ENCODE data around the gene FKBP1A. TPM values are rescaled to one million over a fixed set of nuclear protein-coding genes. Genes with fewer than 3 reads are reported as not detected.

The FKBP1A gene
- total RNA-seq, 2 donors from 2014 or later, result 228 to 278 TPM

DNA sequence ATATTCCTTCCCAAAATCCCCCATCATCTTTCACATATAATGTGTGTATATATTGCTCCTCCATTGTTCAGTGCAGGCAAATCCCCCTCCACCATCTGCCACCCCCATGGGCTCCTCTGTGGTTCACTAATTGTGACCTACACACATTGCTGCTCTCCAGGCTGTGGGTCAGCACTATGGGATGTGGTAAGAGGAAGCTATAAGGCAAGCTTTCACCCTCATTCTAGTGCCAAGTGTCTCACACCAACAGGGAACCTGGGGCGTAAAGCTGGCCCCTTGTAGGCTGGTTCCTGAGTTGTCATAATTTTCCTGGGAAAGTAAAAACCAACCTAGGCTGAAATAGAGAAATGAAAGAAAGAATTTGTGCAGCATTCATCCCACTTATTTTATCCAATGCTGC, 16.8 kb downstream of the FKBP1A start:
- DNase-seq (no peak), ATAC-seq (replicated peaks in 1 of 2) (no peak)
- Mint-ChIP-seq H3K36me3 (ENCODE audit: insufficient read depth in 2 of 2) (peaks cover 8 to 33% of the 10 kb centered on the region in 2 donors), H3K4me1 (ENCODE audit: low read depth) (peaks cover 81% of the 10 kb centered on the region), H3K27me3 (ENCODE audit: low read depth) (no peaks in the 10 kb centered on the region), H3K4me3 (peak overlapping the region; percentile 68 to 71), H3K9me3 (no peaks in the 10 kb centered on the region), H3K27ac (peak overlapping the region; percentile 83)

DNA sequence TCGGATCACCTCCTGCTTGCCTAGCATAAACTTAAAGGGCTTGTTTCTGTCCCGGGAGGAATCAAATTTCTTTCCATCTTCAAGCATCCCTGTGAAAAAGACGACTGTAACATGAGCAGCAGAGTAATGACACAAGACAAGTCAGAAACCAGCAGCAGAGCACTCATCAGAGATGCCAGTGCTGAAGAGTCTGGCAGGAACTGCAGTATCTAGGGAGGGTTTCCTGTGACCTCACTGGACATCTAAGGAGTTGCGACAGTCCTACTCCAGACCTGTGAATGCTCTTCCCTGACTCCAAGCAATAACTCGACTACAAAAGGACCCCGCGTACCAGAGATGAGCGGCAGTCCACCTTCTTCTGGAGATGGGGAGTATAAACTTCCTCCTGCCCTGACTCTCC, 17.3 kb downstream of the FKBP1A start:
- ATAC-seq (replicated peaks in 1 of 2) (no peak), DNase-seq (no peak)
- Mint-ChIP-seq H3K9me3 (no peaks in the 10 kb centered on the region), H3K4me3 (peak overlapping the region; percentile 68 to 71), H3K36me3 (ENCODE audit: insufficient read depth in 2 of 2) (peaks cover 8 to 31% of the 10 kb centered on the region in 2 donors), H3K27ac (peak overlapping the region; percentile 83), H3K27me3 (ENCODE audit: low read depth) (no peaks in the 10 kb centered on the region), H3K4me1 (ENCODE audit: low read depth) (peaks cover 81% of the 10 kb centered on the region)

DNA sequence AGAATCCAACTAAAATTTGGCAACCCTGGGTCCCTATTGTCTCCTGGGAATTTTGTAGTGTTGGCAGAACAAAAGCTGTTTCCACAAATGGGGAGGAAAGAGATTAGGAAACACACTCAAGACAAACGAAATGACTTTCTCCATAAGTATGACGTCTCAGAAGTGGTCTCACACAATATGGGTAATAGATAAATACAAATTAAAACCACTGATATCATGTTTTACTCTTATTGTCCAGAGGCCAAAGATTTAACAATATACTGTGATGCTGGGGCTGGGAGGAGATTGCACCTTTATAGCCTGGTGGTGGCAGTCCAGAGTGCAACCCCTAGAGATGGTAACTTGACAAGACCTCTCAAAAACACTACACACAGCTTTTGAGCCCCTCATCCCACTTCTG, 18.6 kb downstream of the FKBP1A start:
- Mint-ChIP-seq H3K27ac (peak overlapping the region; percentile 43), H3K36me3 (ENCODE audit: insufficient read depth in 2 of 2) (peaks cover 8 to 33% of the 10 kb centered on the region in 2 donors), H3K9me3 (no peaks in the 10 kb centered on the region), H3K4me3 (no peak overlapping the region), H3K27me3 (ENCODE audit: low read depth) (no peaks in the 10 kb centered on the region), H3K4me1 (ENCODE audit: low read depth) (peaks cover 69% of the 10 kb centered on the region)
- DNase-seq, result no peak
- no peak for ATAC-seq (replicated peaks in 1 of 2)

DNA sequence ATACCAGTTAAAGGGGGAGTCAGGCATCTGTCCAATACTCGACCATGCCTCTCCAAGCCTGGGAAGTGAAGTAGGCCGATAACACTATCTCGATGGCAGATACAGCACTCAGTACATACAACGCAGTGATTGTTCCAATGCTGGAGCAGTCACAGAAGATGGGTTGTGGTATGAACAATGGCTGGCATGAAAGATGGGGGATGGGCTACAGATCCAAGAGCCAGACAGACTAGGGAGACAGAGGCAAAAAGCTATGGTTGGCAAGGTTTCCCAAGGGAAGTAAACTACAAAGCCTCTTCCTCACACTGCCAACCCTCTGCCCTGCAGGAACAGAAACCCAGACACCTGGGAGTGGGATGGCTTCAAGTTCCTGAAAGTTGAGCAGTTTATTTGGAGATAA, 19.2 kb downstream of the FKBP1A start:
- peak overlapping the region; percentile 72 for H3K27ac Mint-ChIP-seq
- no peaks in the 10 kb centered on the region for H3K27me3 Mint-ChIP-seq (ENCODE audit: low read depth)
- no peak overlapping the region for H3K4me3 Mint-ChIP-seq
- H3K4me1 Mint-ChIP-seq (ENCODE audit: low read depth), result peaks cover 69% of the 10 kb centered on the region
- peaks cover 5 to 37% of the 10 kb centered on the region in 2 donors for H3K36me3 Mint-ChIP-seq (ENCODE audit: insufficient read depth in 2 of 2)
- DNase-seq, result no peak
- no peaks in the 10 kb centered on the region for H3K9me3 Mint-ChIP-seq
- ATAC-seq (replicated peaks in 1 of 2), result no peak

DNA sequence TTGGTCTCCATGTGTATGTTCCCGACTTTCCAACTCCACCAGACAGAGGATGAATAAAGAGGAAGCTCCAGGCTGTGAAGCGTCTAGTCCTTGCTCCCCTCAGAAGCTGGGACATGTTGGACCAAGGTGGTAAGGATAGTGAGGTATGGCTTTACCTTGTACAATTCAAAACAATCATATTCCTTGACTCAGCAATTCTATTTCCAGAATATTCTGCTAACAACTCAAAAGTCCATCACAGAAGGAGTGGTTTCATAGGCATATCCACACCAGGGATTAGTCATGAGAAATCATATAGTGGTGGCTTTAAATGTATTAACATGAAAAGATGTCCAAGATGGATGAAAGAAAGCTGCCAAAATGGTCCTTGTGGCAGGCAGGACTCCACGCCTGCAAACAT, 19.8 kb downstream of the FKBP1A start:
- Mint-ChIP-seq H3K36me3 (ENCODE audit: insufficient read depth in 2 of 2) (peaks cover 5 to 41% of the 10 kb centered on the region in 2 donors), H3K9me3 (no peaks in the 10 kb centered on the region), H3K27ac (no peak overlapping the region), H3K4me3 (no peak overlapping the region), H3K27me3 (ENCODE audit: low read depth) (no peaks in the 10 kb centered on the region), H3K4me1 (ENCODE audit: low read depth) (peaks cover 68% of the 10 kb centered on the region)
- no peak for DNase-seq
- ATAC-seq (replicated peaks in 1 of 2), result no peak

DNA sequence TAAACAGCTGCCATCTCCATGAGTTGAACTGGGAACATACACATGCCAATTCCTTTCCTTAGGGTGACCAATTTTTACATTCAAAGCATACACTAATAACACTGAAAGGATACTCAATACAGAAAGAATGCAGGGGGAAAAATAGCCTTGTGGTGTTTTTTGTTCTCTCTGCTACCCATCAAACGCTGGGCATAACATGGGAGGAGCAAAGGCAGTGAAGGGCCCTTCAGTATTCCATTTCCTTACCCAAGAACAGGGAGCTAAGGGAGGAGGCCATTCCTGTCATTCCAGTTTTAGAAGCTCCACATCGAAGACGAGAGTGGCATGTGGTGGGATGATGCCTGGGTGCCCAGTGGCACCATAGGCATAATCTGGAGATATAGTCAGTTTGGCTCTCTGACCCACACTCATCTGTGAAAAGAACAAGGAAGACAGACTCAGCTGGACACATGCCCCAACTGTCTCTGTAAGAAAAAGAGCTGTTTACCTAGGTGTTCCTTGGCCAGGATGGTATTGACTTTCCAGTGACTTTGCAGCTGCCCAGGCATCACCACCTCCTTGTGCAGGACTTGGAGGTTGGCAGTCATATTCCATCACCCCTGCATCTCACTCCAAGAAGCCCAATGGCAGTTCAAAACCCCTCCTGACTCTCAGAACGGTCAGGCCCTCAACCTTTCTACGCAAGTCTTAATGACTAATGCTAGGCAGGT, 20.9 kb downstream of the FKBP1A start:
- no peaks in the 10 kb centered on the region for H3K9me3 Mint-ChIP-seq
- H3K4me3 Mint-ChIP-seq, result no peak overlapping the region
- H3K4me1 Mint-ChIP-seq (ENCODE audit: low read depth), result peaks cover 57% of the 10 kb centered on the region
- DNase-seq, result no peak
- no peaks in the 10 kb centered on the region for H3K27me3 Mint-ChIP-seq (ENCODE audit: low read depth)
- no peak for ATAC-seq (replicated peaks in 1 of 2)
- peaks cover 5 to 46% of the 10 kb centered on the region in 2 donors for H3K36me3 Mint-ChIP-seq (ENCODE audit: insufficient read depth in 2 of 2)
- H3K27ac Mint-ChIP-seq, result peak overlapping the region; percentile 88

DNA sequence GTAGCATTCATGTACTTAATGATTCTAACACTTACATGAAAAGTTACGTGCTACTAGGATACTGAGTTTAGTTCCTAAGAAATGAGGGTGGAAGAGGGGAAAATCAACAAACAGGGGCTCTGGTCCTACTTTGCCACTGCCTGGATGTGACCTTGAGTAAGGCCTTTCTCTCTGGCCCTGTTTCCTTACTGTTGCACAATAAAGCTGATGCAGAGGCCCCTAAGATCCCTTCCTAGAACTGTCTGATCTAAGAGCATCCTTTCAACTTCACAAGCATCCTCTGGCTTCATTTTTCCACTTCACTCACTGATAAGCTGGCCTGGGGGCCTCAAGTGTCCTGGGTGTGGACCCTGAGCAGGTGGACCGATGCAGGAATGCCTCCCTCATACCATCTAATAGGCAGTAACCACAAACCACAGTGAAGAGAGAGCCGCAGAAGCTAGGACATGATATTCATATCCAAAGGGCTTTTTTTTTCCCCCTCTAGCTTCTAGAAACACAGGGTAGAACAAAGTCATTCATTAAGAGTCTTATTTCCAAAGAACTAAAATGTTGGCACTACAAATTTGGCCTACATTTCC, 21.6 kb downstream of the FKBP1A start:
- ATAC-seq (replicated peaks in 1 of 2), result no peak
- H3K27me3 Mint-ChIP-seq (ENCODE audit: low read depth), result no peaks in the 10 kb centered on the region
- H3K9me3 Mint-ChIP-seq, result no peaks in the 10 kb centered on the region
- DNase-seq, result no peak
- H3K27ac Mint-ChIP-seq, result peak overlapping the region; percentile 88
- H3K36me3 Mint-ChIP-seq (ENCODE audit: insufficient read depth in 2 of 2), result peaks cover 7 to 50% of the 10 kb centered on the region in 2 donors
- H3K4me1 Mint-ChIP-seq (ENCODE audit: low read depth), result peaks cover 51% of the 10 kb centered on the region
- no peak overlapping the region for H3K4me3 Mint-ChIP-seq

DNA sequence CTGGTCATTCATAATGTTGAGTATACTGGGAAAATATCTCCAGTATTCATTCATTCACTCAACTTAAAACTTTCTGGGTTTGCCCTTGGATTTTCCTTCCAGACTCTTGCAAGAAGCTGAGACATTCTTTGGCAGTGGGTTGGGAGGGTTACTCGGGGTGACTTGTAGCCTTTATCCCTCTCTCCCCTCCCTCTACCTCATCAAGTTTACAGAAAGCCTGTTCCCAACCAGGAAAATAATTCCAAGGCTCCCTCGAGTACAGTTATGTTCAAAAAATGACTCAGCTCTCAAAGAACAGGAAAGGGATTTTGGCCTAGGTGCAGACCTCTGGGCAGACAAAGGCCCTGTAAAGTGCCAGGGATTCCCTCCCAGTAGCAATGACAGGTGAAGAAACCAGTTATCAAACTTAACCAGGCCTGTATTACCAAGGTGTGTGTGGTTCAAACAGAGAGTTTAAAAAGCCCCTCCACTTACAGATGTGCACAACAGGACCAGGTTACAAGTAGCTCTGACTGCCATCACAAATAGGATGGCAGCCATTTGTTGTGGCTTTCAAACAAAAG, 22.2 kb downstream of the FKBP1A start:
- no peak overlapping the region for H3K4me3 Mint-ChIP-seq
- peaks cover 45% of the 10 kb centered on the region for H3K4me1 Mint-ChIP-seq (ENCODE audit: low read depth)
- H3K36me3 Mint-ChIP-seq (ENCODE audit: insufficient read depth in 2 of 2), result peaks cover 7 to 46% of the 10 kb centered on the region in 2 donors
- no peak overlapping the region for H3K27ac Mint-ChIP-seq
- DNase-seq (no peak), ATAC-seq (replicated peaks in 1 of 2) (peak in 1 of 2 donors; percentile 21)
- no peaks in the 10 kb centered on the region for H3K9me3 Mint-ChIP-seq
- H3K27me3 Mint-ChIP-seq (ENCODE audit: low read depth), result no peaks in the 10 kb centered on the region

DNA sequence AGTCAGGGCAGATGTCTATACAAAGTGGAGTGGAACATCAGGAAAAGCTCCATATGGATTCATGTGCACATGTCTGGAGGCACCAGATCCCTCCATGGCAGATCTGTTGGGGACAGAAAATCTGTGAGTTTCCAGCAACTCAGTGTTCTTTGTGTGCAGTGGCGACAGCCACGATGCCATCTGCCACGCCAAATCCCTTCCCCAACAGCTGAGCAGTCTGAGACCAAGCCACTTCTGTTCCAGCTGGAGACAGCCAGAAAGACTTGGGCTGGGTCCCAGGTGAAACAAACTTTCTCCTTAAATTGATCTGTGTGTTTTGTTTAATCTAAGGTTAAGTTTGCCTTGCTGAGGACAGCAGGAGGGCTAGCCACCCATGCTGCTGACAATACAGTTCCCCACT, 22.9 kb downstream of the FKBP1A start:
- DNase-seq (no peak), ATAC-seq (replicated peaks in 1 of 2) (no peak)
- H3K27me3 Mint-ChIP-seq (ENCODE audit: low read depth), result no peaks in the 10 kb centered on the region
- no peaks in the 10 kb centered on the region for H3K9me3 Mint-ChIP-seq
- H3K27ac Mint-ChIP-seq, result peak overlapping the region; percentile 85
- peaks cover 5 to 46% of the 10 kb centered on the region in 2 donors for H3K36me3 Mint-ChIP-seq (ENCODE audit: insufficient read depth in 2 of 2)
- no peak overlapping the region for H3K4me3 Mint-ChIP-seq
- peaks cover 46% of the 10 kb centered on the region for H3K4me1 Mint-ChIP-seq (ENCODE audit: low read depth)

DNA sequence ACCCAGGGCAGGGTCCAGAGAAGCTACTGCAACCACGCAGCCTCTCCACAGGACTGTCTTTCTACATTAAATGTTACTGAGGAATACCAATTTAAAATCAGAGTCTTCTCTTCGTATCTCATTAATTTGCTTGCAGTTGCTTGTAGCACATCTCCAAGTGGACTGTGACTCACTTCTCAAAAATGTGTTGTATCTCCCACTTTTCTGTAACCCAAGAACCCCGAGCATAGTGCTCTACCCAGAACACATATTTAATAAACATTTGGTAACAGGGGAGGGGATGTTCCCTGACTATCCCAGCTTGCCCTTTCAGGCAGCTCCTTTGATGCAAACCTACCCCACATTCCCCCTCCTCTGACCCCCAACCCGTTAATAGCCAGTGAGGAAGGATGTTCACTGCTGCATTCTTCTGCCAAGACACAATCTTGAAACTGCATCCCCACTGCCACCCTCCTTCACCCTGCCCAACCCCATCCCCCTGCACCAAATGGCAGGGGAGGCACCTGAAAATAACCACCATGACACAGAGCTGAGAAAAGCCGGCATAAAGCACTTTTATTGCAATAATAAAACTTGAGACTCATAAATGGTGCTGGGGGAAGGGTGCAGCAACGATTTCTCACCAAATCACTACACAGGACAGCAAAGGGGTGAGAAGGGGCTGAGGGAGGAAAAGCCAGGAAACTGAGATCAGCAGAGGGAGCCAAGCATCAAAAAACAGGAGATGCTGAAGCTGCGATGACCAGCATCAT, 24.2 kb downstream of the FKBP1A start:
- H3K27ac Mint-ChIP-seq, result no peak overlapping the region
- ATAC-seq (replicated peaks in 1 of 2) (no peak), DNase-seq (no peak)
- H3K36me3 Mint-ChIP-seq (ENCODE audit: insufficient read depth in 2 of 2), result peaks cover 7 to 47% of the 10 kb centered on the region in 2 donors
- H3K27me3 Mint-ChIP-seq (ENCODE audit: low read depth), result no peaks in the 10 kb centered on the region
- H3K9me3 Mint-ChIP-seq, result no peaks in the 10 kb centered on the region
- no peak overlapping the region for H3K4me3 Mint-ChIP-seq
- H3K4me1 Mint-ChIP-seq (ENCODE audit: low read depth), result peaks cover 51% of the 10 kb centered on the region

DNA sequence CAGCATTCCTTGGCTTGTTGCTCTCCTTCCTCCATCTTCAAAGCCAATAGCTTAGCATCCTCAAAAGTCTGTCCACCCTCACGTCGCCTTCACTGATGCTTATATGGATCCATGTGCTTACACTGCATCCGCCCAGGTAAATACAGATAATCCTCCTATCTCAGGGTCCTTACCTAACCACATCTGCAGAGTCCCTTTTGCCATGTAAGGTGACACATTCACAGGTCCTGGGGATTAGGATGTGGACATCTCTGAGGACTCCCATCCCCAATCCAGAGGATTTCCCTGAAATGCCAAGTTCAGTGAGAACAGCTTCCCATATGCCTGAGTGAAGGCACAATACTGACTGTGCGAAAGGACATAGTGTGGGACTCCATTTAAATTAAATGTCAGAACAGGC, 25.4 kb downstream of the FKBP1A start:
- H3K36me3 Mint-ChIP-seq (ENCODE audit: insufficient read depth in 2 of 2), result peaks cover 6 to 40% of the 10 kb centered on the region in 2 donors
- no peaks in the 10 kb centered on the region for H3K9me3 Mint-ChIP-seq
- peaks cover 60% of the 10 kb centered on the region for H3K4me1 Mint-ChIP-seq (ENCODE audit: low read depth)
- DNase-seq, result no peak
- no peak overlapping the region for H3K4me3 Mint-ChIP-seq
- no peaks in the 10 kb centered on the region for H3K27me3 Mint-ChIP-seq (ENCODE audit: low read depth)
- ATAC-seq (replicated peaks in 1 of 2), result no peak
- no peak overlapping the region for H3K27ac Mint-ChIP-seq

DNA sequence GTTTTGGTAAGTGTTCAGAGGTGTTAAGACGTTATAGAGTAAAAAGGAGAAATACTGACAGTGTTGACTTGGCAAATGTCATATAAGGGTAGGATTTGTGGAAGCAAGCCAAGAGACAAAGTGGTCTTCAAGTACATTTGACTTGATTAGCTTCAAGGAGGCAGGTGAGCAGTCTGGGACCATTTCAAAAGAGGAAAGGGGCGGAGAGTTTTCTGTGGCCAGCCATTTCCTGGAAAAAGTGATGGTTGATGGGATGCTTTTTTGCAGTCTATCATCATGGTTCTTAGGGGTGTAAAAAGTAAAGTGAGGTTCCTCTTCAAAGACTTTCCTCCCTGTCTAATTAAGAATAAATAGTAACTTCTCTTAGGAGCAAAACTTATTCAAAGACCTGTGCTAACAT, 28.7 kb downstream of the FKBP1A start:
- Mint-ChIP-seq H3K27ac (peak overlapping the region; percentile 55), H3K9me3 (no peaks in the 10 kb centered on the region), H3K4me1 (ENCODE audit: low read depth) (peaks cover 76% of the 10 kb centered on the region), H3K27me3 (ENCODE audit: low read depth) (no peaks in the 10 kb centered on the region), H3K36me3 (ENCODE audit: insufficient read depth in 2 of 2) (peaks cover 16 to 43% of the 10 kb centered on the region in 2 donors), H3K4me3 (peak overlapping the region; percentile 50 to 60)
- DNase-seq (peak in 1 of 2 donors; percentile 9), ATAC-seq (replicated peaks in 1 of 2) (peak; percentile 13 to 43)

DNA sequence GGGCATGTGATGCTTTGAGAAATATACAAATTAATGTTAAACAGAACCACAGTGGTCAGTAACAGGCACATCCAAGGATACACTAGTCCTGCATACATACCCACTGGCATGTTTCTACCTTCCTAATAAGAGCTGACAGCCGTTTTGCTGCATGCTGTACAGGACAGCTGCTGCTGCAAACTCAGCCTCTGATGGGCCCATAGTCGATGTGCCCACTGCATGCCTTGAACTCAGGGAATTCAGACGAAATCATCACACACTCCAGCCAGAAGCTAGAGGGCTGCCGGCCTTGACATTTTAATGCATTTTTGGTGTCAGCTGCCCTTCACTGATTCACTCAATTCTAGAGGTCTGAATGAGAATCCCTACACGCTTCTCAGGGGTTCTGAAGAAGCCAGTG, 29.3 kb downstream of the FKBP1A start:
- H3K4me3 Mint-ChIP-seq, result peak overlapping the region; percentile 50 to 60
- peak overlapping the region; percentile 55 for H3K27ac Mint-ChIP-seq
- no peaks in the 10 kb centered on the region for H3K27me3 Mint-ChIP-seq (ENCODE audit: low read depth)
- no peaks in the 10 kb centered on the region for H3K9me3 Mint-ChIP-seq
- DNase-seq (no peak), ATAC-seq (replicated peaks in 1 of 2) (peak in 1 of 2 donors; percentile 5)
- peaks cover 16 to 39% of the 10 kb centered on the region in 2 donors for H3K36me3 Mint-ChIP-seq (ENCODE audit: insufficient read depth in 2 of 2)
- H3K4me1 Mint-ChIP-seq (ENCODE audit: low read depth), result peaks cover 76% of the 10 kb centered on the region

Data from activated T-cell treated with anti-CD3 and anti-CD28 coated beads, Interleukin-2, amount 50 U/mL, for 72 hours (primary cell).